Esophagus squamous epithelium (tissue), 5 donors: ENCODE measurements around the gene TMCC1. TPM values are rescaled to one million over a fixed set of nuclear protein-coding genes. Genes with fewer than 3 reads are reported as not detected.

ENCODE experiments used
- DNase-seq: peaks from one replicate; lab custom pipeline; 2025; lab: John Stamatoyannopoulos, UW
- H3K27ac ChIP-seq, 4 donors: fragments of 200-600 bp; sonication (generic); one replicate each; pipeline ENCODE4 v1.5.1; 2016 to 2019; ENCODE audit warnings: mild to moderate bottlenecking in 1 of 4
- H3K27me3 ChIP-seq, 4 donors: fragments of 200-600 bp; sonication (generic); 1 replicate in 3 of 4; 2 replicates in 1 of 4; pipeline versions ENCODE4 v1.5.1 to v1.6.0; 2017 to 2021; ENCODE audit warnings: antibody characterized with exemption in 1 of 4
- H3K36me3 ChIP-seq, 3 donors: fragments of 200-600 bp; sonication (generic); one replicate each; pipeline ENCODE4 v1.5.1; 2016 to 2019
- H3K4me1 ChIP-seq, 3 donors: fragments of 200-600 bp; sonication (generic); one replicate each; pipeline ENCODE4 v1.5.1; 2017 to 2019
- H3K4me3 ChIP-seq, 4 donors: fragments of 200-600 bp; sonication (generic); 1 replicate in 3 of 4; 2 replicates in 1 of 4; pipeline ENCODE4 v1.5.1; 2016 to 2019; ENCODE audit warnings: mild to moderate bottlenecking in 2 of 4, moderate library complexity in 1 of 4
- H3K9me3 ChIP-seq, 3 donors: fragments of 200-600 bp; sonication (generic); one replicate each; pipeline ENCODE4 v1.5.1; 2016 to 2019
- POLR2A ChIP-seq, 4 donors: fragments of 450-650 bp; IDR thresholded peaks; one replicate each; pipeline ENCODE4 v1.6.1; 2017; ENCODE audit warnings: antibody characterized with exemption in 4 of 4, mild to moderate bottlenecking in 4 of 4, moderate library complexity in 3 of 4
- WGBS, 2 donors: methylation state at CpG; one replicate each; pipeline ENCODE4 v1.1.5; 2018; 5-methylcytosine and 5-hydroxymethylcytosine counted together
- intact Hi-C: fragments of 100-400 bp; cut with DNase I; formaldehyde crosslinking; loops from one replicate; pipeline ENCODE4 v1.15.0; 2022
- total RNA-seq, 4 donors: library from RNA; depleted of rRNA; stranded (reverse); fragments of >200 nt; gene quantifications; one replicate each; pipeline ENCODE4 v1.1.0, GENCODE V29; 2016
- TF ChIP-seq, protein P1 (sequence below), 6 experiments: fragments of 450-650 bp in 4 of 6; fragments of 200-600 bp in 2 of 6; sonication (generic) in 2 of 6; IDR thresholded peaks; one replicate each; pipeline ENCODE4 v1.5.1; 2016 to 2019; ENCODE audit warnings: antibody characterized with exemption in 6 of 6, mild to moderate bottlenecking in 4 of 6, moderate library complexity in 4 of 6
- donor health status: DM: yes; HTN: yes; CAD: no.

Gene TMCC1
- total RNA-seq, 4 donors from 2014 or later = 13.1 to 23.5 (median 18.4) TPM

GRCh38 chr3:129604767-129605166 lies 288.7 kb downstream of the TMCC1 start:
- peak overlapping the region; percentile 49 to 66 (median 58) for H3K4me3 ChIP-seq

DNA sequence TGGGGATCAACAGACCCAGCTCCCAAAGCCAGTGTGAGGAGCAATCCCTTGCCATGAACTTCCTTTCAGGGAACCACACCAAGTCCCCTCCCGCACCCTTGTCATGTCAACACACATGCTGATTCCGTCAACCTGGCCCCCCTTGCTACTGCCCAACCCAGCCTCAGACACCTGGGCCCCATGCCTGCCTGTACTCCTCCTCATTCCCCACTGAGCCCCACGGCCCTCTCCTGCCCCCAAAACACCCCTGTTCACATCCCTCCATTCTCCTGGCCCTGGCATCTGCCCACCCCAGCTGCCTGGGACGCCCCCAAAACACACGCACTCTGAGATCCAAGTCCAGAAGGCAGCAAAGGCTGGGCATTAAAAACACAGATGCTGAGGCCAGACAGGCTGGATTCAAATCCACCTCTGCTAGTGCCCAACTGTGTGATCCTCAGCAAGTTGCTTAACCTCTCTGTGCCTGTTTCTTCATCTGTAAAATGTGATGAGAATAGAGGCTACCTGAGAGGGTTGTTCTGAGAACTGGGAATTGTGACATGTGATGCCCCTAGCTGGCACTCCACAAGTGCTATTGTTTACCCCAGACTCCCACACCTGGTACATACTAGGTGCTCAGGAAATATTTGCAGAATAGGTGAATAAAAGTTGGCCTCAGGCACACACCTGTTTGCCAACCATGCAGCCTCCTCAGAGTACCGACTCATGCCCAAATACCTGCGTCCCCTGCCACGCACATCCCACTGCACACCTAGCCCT lies 289.3 kb downstream of the TMCC1 start:
- Histone ChIP-seq H3K36me3 (no peaks in the 10 kb centered on the region), H3K9me3 (no peaks in the 10 kb centered on the region), H3K27ac (peak overlapping the region; percentile 77 to 94 (median 88)), H3K4me3 (peak overlapping the region; percentile 49 to 66 (median 58)), H3K27me3 (peaks cover 0 to 42% (median 4%) of the 10 kb centered on the region in 4 donors), H3K4me1 (peaks cover 38 to 95% (median 49%) of the 10 kb centered on the region in 3 donors)
- 45 to 56% methylated on average over 8 of the region's 8 CpGs for WGBS, 2 donors
- intact Hi-C loops = loop anchor here (10.0 kb wide), 1 partner anchor 119 kb away; no protein-coding TSS in a partner anchor
- TF ChIP-seq, protein P1, sequence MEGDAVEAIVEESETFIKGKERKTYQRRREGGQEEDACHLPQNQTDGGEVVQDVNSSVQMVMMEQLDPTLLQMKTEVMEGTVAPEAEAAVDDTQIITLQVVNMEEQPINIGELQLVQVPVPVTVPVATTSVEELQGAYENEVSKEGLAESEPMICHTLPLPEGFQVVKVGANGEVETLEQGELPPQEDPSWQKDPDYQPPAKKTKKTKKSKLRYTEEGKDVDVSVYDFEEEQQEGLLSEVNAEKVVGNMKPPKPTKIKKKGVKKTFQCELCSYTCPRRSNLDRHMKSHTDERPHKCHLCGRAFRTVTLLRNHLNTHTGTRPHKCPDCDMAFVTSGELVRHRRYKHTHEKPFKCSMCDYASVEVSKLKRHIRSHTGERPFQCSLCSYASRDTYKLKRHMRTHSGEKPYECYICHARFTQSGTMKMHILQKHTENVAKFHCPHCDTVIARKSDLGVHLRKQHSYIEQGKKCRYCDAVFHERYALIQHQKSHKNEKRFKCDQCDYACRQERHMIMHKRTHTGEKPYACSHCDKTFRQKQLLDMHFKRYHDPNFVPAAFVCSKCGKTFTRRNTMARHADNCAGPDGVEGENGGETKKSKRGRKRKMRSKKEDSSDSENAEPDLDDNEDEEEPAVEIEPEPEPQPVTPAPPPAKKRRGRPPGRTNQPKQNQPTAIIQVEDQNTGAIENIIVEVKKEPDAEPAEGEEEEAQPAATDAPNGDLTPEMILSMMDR (IDR thresholded peaks at IDR 0.05) = no peak
- no peak for TF ChIP-seq POLR2A (IDR thresholded peaks at IDR 0.05)
- DNase-seq = no peak

More at GRCh38 chr3:129604767-129605166, 288.7 kb downstream of the TMCC1 start:
- Histone ChIP-seq H3K4me1 (peaks cover 36 to 95% (median 50%) of the 10 kb centered on the region in 3 donors), H3K27ac (peak overlapping the region; percentile 77 to 94 (median 88)), H3K27me3 (peaks cover 0 to 45% (median 4%) of the 10 kb centered on the region in 4 donors), H3K36me3 (no peaks in the 10 kb centered on the region), H3K9me3 (no peaks in the 10 kb centered on the region)
- no peak for DNase-seq
- no peak for TF ChIP-seq POLR2A (IDR thresholded peaks at IDR 0.05)
- TF ChIP-seq, protein P1 (IDR thresholded peaks at IDR 0.05) = no peak
- intact Hi-C loops = loop anchor here (10.0 kb wide), 1 partner anchor 120 kb away; no protein-coding TSS in a partner anchor
- 8 to 26% methylated on average over 8 to 9 of the region's 12 CpGs for WGBS, 2 donors

DNA sequence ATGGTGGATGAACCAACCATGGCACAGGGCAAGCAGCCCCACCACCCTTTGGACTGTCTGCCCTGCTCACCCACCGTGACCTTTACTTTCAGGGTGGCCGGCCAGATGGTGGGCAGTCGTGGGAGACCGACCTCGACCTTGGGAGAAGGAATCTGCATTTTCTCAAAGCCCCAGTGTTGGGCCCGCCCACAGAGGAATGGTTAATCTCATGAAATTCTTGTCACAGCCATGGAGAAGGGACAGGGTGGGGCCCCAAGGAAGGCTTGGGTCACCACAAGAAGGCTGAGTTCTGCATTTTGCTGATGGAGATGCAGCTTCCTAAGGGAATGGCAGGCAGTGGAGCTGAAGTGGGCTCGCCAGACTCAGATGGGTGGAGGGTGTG lies 290.0 kb downstream of the TMCC1 start:
- DNase-seq = no peak
- Histone ChIP-seq H3K27ac (peak overlapping the region; percentile 52 to 94 (median 84)), H3K4me1 (peaks cover 36 to 95% (median 49%) of the 10 kb centered on the region in 3 donors), H3K4me3 (peak overlapping the region; percentile 49 to 66 (median 58)), H3K9me3 (no peaks in the 10 kb centered on the region), H3K36me3 (no peaks in the 10 kb centered on the region), H3K27me3 (peaks cover 0 to 38% (median 4%) of the 10 kb centered on the region in 4 donors)
- TF ChIP-seq, protein P1 (IDR thresholded peaks at IDR 0.05) = no peak
- TF ChIP-seq POLR2A (IDR thresholded peaks at IDR 0.05) = no peak
- 80 to 86% methylated on average over 1 to 2 of the region's 7 CpGs for WGBS, 2 donors
- intact Hi-C loops = loop anchor here (10.0 kb wide), 1 partner anchor 119 kb away; no protein-coding TSS in a partner anchor

- Histone ChIP-seq H3K4me1 (peaks cover 38 to 95% (median 50%) of the 10 kb centered on the region in 3 donors), H3K27ac (peak overlapping the region; percentile 52 to 94 (median 84)), H3K4me3 (peak overlapping the region; percentile 49 to 66 (median 58)), H3K36me3 (no peaks in the 10 kb centered on the region), H3K9me3 (no peaks in the 10 kb centered on the region), H3K27me3 (peaks cover 0 to 32% (median 4%) of the 10 kb centered on the region in 4 donors)
- no peak for DNase-seq
- peak in 1 of 4 donors; percentile 35 for TF ChIP-seq POLR2A (IDR thresholded peaks at IDR 0.05)
- TF ChIP-seq, protein P1 (IDR thresholded peaks at IDR 0.05) = no peak
- WGBS, 2 donors = 62 to 86% methylated on average over 4 to 5 of the region's 15 CpGs
- intact Hi-C loops = loop anchor here (10.0 kb wide), 1 partner anchor 118 kb away; no protein-coding TSS in a partner anchor
These were observed 290.6 kb downstream of the TMCC1 start for GRCh38 chr3:129602730-129603560.
